Colonic mucosa (tissue), 4 donors: ENCODE results near the gene MYCL. TPM values are rescaled to one million over a fixed set of nuclear protein-coding genes. Genes with fewer than 3 reads are reported as not detected.

Source experiments
- DNase-seq: peaks from one replicate; pipeline ENCODE4 v3.0.0-alpha.2; 2020
- H3K27ac ChIP-seq: fragments of 200-600 bp; one replicate; pipeline ENCODE4 v1.8.0; 2021
- H3K27me3 ChIP-seq: fragments of 200-600 bp; one replicate; pipeline ENCODE4 v1.8.0; 2021
- H3K36me3 ChIP-seq: fragments of 200-600 bp; one replicate; pipeline ENCODE4 v1.8.0; 2021
- H3K4me1 ChIP-seq: fragments of 200-600 bp; one replicate; pipeline ENCODE4 v1.8.0; 2021; ENCODE audit warnings: mild to moderate bottlenecking
- H3K4me3 ChIP-seq: fragments of 200-600 bp; one replicate; pipeline ENCODE4 v1.8.0; 2021
- H3K9ac ChIP-seq, 2 donors: one replicate each; pipeline ENCODE4 v1.7.0; 2013; ENCODE audit warnings: control low read depth in 2 of 2, low read depth in 2 of 2, low read length in 2 of 2
- H3K9me3 ChIP-seq: fragments of 200-600 bp; one replicate; pipeline ENCODE4 v1.8.0; 2021
- CTCF ChIP-seq: fragments of 200-600 bp; IDR thresholded peaks from one replicate; pipeline ENCODE4 v1.8.0; 2022; ENCODE audit warnings: antibody characterized with exemption, mild to moderate bottlenecking
- intact Hi-C: fragments of 100-400 bp; cut with DNase I; formaldehyde crosslinking; loops from one replicate; pipeline ENCODE4 v1.14.1; 2022
- total RNA-seq, 2 donors: library from RNA; stranded (reverse); fragmentation: NEBNext Ultra II Directional in 1 of 2; extraction: Animal tissue kit (Norgen Biotek cat#: 25700) in 1 of 2; gene quantifications; one replicate each; pipeline ENCODE4 v1.2.1, GENCODE V29; 2021
- donor health status: healthy.
- donor health status: DM: no; HTN: no; CAD: no.
- donor health status: DM: no; HTN: no; CAD: no.

MYCL gene
- total RNA-seq, 2 donors from 2014 or later, result 16.4 to 17.0 TPM

GRCh38 chr1:39858315-39858714 lies 43.4 kb downstream of the MYCL start:
- no peaks in the 10 kb centered on the region for H3K36me3 ChIP-seq
- no peak for TF ChIP-seq CTCF
- no peaks in the 10 kb centered on the region for H3K9me3 ChIP-seq
- intact Hi-C loops, result no loop called here
- DNase-seq, result no peak
- H3K4me3 ChIP-seq, result no peak overlapping the region
- no peak overlapping the region for H3K27ac ChIP-seq
- no peaks in the 10 kb centered on the region for H3K27me3 ChIP-seq
- H3K4me1 ChIP-seq, result peaks cover 3% of the 10 kb centered on the region
- no peak overlapping the region for H3K9ac ChIP-seq

- H3K27me3 ChIP-seq, result no peaks in the 10 kb centered on the region
- no peak for DNase-seq
- H3K4me1 ChIP-seq, result peaks cover 3% of the 10 kb centered on the region
- no peak overlapping the region for H3K4me3 ChIP-seq
- intact Hi-C loops, result no loop called here
- TF ChIP-seq CTCF, result no peak
- H3K27ac ChIP-seq, result no peak overlapping the region
- no peaks in the 10 kb centered on the region for H3K36me3 ChIP-seq
- H3K9ac ChIP-seq, result no peak overlapping the region
- no peaks in the 10 kb centered on the region for H3K9me3 ChIP-seq
Observed at GRCh38 chr1:39857126-39857878, 44.4 kb downstream of the MYCL start.

- no peak overlapping the region for H3K9ac ChIP-seq
- H3K36me3 ChIP-seq, result no peaks in the 10 kb centered on the region
- no peak for TF ChIP-seq CTCF
- H3K9me3 ChIP-seq, result no peaks in the 10 kb centered on the region
- H3K4me1 ChIP-seq, result peaks cover 3% of the 10 kb centered on the region
- H3K4me3 ChIP-seq, result no peak overlapping the region
- no peak for DNase-seq
- intact Hi-C loops, result no loop called here
- H3K27me3 ChIP-seq, result no peaks in the 10 kb centered on the region
- no peak overlapping the region for H3K27ac ChIP-seq
Observed at GRCh38 chr1:39854738-39855137, 47.0 kb downstream of the MYCL start.

DNA sequence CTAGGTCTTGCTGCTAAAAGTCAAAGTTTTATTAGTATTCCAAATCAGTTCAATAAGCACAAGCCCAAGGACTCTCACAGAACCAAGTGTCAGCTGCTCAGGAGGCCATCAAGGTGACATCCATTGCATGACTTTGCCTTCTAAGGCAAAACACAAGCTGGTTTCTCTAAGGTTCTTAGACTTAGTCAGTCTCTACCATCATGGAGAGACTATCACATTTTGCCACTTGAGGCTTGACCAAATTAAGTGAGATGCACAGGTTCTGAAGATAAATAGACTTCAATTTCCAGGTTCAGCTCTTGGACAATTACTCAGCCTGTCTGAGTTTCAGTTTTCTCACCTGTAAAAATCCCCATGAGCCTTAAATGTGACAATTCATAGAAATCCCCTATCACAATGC lies 47.4 kb downstream of the MYCL start:
- TF ChIP-seq CTCF, result no peak
- DNase-seq, result no peak
- H3K9ac ChIP-seq, result no peak overlapping the region
- H3K4me1 ChIP-seq, result peaks cover under 1% of the 10 kb centered on the region
- intact Hi-C loops, result no loop called here
- H3K36me3 ChIP-seq, result no peaks in the 10 kb centered on the region
- H3K9me3 ChIP-seq, result no peaks in the 10 kb centered on the region
- H3K4me3 ChIP-seq, result no peak overlapping the region
- H3K27me3 ChIP-seq, result no peaks in the 10 kb centered on the region
- H3K27ac ChIP-seq, result no peak overlapping the region

GRCh38 chr1:39852876-39853275 lies 48.8 kb downstream of the MYCL start:
- TF ChIP-seq CTCF, result no peak
- Histone ChIP-seq H3K36me3 (peaks cover 4% of the 10 kb centered on the region), H3K27me3 (no peaks in the 10 kb centered on the region), H3K4me3 (no peak overlapping the region), H3K4me1 (no peaks in the 10 kb centered on the region), H3K9ac (peak overlapping the region in 1 of 2 donors; percentile 4), H3K9me3 (no peaks in the 10 kb centered on the region), H3K27ac (no peak overlapping the region)
- intact Hi-C loops, result no loop called here
- no peak for DNase-seq
